SU-DHL-6 (cell line): Measurements from ENCODE around the gene REPS1.

Experiments used
- H2AFZ ChIP-seq: fragments of 200-600 bp; sonication (generic); 2 replicates; pipeline ENCODE4 v1.6.1; 2014; ENCODE audit warnings: low read depth, mild to moderate bottlenecking, moderate library complexity, mixed read lengths, antibody characterized with exemption, low read length; ENCODE audit not compliant: severe bottlenecking
- H3F3A ChIP-seq: fragments of 200-600 bp; shearing (Covaris generic); 2 replicates; pipeline ENCODE4 v1.6.0; 2016; ENCODE audit warnings: antibody characterized with exemption, mild to moderate bottlenecking; ENCODE audit not compliant: insufficient read depth
- H3K27ac ChIP-seq: fragments of 200-600 bp; sonication (generic); 2 replicates; pipeline ENCODE4 v1.5.1; 2016; ENCODE audit warnings: low read depth, mild to moderate bottlenecking, low read length, moderate library complexity, mixed read lengths
- H3K27me3 ChIP-seq: fragments of 200-600 bp; sonication (generic), shearing (Covaris generic); 2 replicates; pipeline ENCODE4 v1.6.0; 2014; ENCODE audit warnings: mild to moderate bottlenecking, low read length
- H3K36me3 ChIP-seq: fragments of 200-600 bp; sonication (generic); 2 replicates; pipeline ENCODE4 v1.6.1; 2014; ENCODE audit warnings: mild to moderate bottlenecking, low read length, mixed read lengths
- H3K4me2 ChIP-seq: fragments of 300-600, 200-600 bp; shearing (Covaris generic), sonication (generic); 2 replicates; pipeline ENCODE4 v1.6.0; 2014; ENCODE audit warnings: low read length, low read depth, mild to moderate bottlenecking; ENCODE audit not compliant: poor library complexity, severe bottlenecking
- H3K4me3 ChIP-seq: fragments of 200-600 bp; sonication (generic); 2 replicates; pipeline ENCODE4 v1.5.1; 2014; ENCODE audit warnings: antibody characterized with exemption, low read length, mild to moderate bottlenecking, mixed read lengths; ENCODE audit not compliant: insufficient read depth, poor library complexity, severe bottlenecking
- H3K79me2 ChIP-seq: fragments of 200-600 bp; sonication (generic); 2 replicates; pipeline ENCODE4 v1.6.1; 2014; ENCODE audit warnings: mild to moderate bottlenecking, low read length, moderate library complexity; ENCODE audit not compliant: insufficient read depth
- H3K9ac ChIP-seq: fragments of 200-600 bp; sonication (generic); 2 replicates; pipeline ENCODE4 v1.7.0; 2014; ENCODE audit warnings: mild to moderate bottlenecking, low read length
- H3K9me2 ChIP-seq: fragments of 200-600 bp; sonication (generic); replicated peaks from 2 replicates; pipeline ENCODE4 v1.6.1; 2014; ENCODE audit warnings: low read length; ENCODE audit not compliant: insufficient read depth
- H3K9me3 ChIP-seq: fragments of 200-600 bp; sonication (generic); 2 replicates; pipeline ENCODE4 v1.6.1; 2014; ENCODE audit warnings: low read length, mixed read lengths; ENCODE audit not compliant: insufficient read depth
- H4K20me1 ChIP-seq: fragments of 200-600 bp; sonication (generic); 2 replicates; pipeline ENCODE4 v1.6.1; 2014; ENCODE audit warnings: low read depth, mild to moderate bottlenecking, antibody characterized with exemption, low read length, moderate library complexity, mixed read lengths
- EZH2phosphoT487 ChIP-seq: fragments of 200-600 bp; sonication (generic), shearing (Covaris generic); conservative IDR thresholded peaks from 2 replicates; pipeline ENCODE4 v1.6.1; 2018; ENCODE audit warnings: mild to moderate bottlenecking, antibody characterized with exemption, low read length, moderate library complexity, mixed read lengths
- TF ChIP-seq, protein P1 (sequence below): fragments of 200-600 bp; sonication (generic); IDR thresholded peaks from one replicate; pipeline ENCODE4 v1.5.1; 2017; ENCODE audit warnings: antibody characterized with exemption, mild to moderate bottlenecking, low read length, moderate library complexity; ENCODE audit not compliant: insufficient read depth, poor library complexity, severe bottlenecking

The REPS1 gene, protein sequence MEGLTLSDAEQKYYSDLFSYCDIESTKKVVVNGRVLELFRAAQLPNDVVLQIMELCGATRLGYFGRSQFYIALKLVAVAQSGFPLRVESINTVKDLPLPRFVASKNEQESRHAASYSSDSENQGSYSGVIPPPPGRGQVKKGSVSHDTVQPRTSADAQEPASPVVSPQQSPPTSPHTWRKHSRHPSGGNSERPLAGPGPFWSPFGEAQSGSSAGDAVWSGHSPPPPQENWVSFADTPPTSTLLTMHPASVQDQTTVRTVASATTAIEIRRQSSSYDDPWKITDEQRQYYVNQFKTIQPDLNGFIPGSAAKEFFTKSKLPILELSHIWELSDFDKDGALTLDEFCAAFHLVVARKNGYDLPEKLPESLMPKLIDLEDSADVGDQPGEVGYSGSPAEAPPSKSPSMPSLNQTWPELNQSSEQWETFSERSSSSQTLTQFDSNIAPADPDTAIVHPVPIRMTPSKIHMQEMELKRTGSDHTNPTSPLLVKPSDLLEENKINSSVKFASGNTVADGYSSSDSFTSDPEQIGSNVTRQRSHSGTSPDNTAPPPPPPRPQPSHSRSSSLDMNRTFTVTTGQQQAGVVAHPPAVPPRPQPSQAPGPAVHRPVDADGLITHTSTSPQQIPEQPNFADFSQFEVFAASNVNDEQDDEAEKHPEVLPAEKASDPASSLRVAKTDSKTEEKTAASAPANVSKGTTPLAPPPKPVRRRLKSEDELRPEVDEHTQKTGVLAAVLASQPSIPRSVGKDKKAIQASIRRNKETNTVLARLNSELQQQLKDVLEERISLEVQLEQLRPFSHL

DNA sequence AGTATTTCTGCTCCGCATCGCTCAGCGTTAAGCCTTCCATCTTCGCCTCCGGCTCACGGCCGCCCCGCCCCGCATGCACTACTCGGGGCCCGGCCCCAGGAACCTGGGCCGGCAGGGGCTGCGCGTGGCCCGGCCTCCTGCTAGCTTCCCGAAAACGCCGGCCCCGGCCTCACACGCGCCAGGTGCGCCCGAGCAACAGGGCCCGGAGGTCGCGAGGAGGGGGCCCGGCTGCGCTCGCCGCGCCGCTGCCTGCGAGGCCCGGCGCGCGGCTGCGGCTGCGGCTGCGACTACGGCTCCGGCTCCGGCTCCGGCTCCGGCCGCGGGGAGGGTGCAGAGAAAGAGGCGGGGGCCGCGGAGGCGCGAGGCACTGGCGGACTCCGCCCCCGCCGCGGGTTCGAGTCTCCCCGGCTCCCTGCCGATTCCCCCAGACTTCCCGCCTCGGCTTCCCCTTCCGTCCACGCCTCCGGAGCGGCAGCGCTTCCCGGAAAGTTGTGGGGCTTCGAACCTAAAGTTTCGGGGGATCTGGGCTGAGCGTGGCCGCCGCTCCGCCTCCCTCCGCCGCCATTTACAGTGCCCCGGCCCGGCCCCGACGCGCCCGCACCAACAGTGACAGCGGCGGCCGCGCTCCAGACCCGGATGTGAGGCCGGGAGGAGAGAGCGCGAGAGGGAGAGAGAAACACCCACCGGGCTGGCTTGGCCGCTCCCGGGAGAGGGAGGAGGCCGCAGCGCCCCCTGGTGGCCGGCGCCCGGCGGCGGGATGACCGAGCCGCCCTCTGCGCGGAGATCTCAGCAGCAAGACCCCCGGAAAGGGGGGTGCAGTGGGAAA is at the start of gene REPS1:
Gene REPS1 (minus strand): TSS at position 611 of the 826 bp plus-strand sequence. CDS start 571 bp downstream, at position 40.
- H3K27ac ChIP-seq, result peak within 1 kb of the TSS; percentile 41; the same call in 1 of the 2 replicates
- H3K9me3 ChIP-seq, result no peaks in the 10 kb centered on the region
- H4K20me1 ChIP-seq, result peaks cover 10% of the 10 kb centered on the region; the same call in 1 of the 2 replicates
- no peaks in the 10 kb centered on the region for H3K36me3 ChIP-seq
- H2AFZ ChIP-seq, result peak within 1 kb of the TSS; percentile 65
- H3K9me2 ChIP-seq, result no peaks in the 10 kb centered on the region
- peak within 1 kb of the TSS; percentile 81 for H3K9ac ChIP-seq
- peaks cover 19% of the 10 kb centered on the region for H3K79me2 ChIP-seq
- H3K4me2 ChIP-seq, result peak within 1 kb of the TSS; percentile 73
- H3K4me3 ChIP-seq, result peak within 1 kb of the TSS; percentile 58
- no peak for TF ChIP-seq EZH2phosphoT487
- TF ChIP-seq, protein P1, sequence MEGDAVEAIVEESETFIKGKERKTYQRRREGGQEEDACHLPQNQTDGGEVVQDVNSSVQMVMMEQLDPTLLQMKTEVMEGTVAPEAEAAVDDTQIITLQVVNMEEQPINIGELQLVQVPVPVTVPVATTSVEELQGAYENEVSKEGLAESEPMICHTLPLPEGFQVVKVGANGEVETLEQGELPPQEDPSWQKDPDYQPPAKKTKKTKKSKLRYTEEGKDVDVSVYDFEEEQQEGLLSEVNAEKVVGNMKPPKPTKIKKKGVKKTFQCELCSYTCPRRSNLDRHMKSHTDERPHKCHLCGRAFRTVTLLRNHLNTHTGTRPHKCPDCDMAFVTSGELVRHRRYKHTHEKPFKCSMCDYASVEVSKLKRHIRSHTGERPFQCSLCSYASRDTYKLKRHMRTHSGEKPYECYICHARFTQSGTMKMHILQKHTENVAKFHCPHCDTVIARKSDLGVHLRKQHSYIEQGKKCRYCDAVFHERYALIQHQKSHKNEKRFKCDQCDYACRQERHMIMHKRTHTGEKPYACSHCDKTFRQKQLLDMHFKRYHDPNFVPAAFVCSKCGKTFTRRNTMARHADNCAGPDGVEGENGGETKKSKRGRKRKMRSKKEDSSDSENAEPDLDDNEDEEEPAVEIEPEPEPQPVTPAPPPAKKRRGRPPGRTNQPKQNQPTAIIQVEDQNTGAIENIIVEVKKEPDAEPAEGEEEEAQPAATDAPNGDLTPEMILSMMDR, result peak; percentile 86
- H3K27me3 ChIP-seq, result no peaks in the 10 kb centered on the region; the same call in 1 of the 2 replicates
- H3F3A ChIP-seq, result no peaks in the 10 kb centered on the region

DNA sequence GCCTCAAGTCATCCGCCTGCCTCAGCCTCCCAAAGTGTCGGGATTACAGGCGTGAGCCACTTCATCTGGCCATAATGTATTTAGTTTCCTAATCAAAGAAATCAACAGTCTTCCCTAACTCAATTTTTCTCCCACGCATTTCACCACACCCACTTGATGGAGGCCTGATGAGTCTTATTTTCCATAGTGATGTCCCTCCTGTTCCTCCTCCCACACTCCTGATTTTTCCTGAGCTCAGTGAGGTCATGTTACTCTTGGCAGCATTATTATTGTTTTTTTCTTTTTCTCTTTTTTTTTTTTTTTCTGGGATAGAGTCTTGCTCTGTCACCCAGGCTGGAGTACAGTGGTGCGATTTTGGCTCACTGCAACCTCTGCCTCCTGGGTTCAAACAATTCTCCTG is 49.4 kb upstream of the REPS1 start:
- Histone ChIP-seq H3K36me3 (no peaks in the 10 kb centered on the region; the same call in 1 of the 2 replicates), H3K9ac (no peak overlapping the region), H4K20me1 (no peaks in the 10 kb centered on the region; the same call in 1 of the 2 replicates), H3F3A (no peaks in the 10 kb centered on the region), H3K27me3 (no peaks in the 10 kb centered on the region), H3K79me2 (no peaks in the 10 kb centered on the region), H3K4me3 (no peak overlapping the region), H3K4me2 (no peak overlapping the region), H3K9me2 (no peaks in the 10 kb centered on the region), H3K27ac (no peak overlapping the region), H3K9me3 (no peaks in the 10 kb centered on the region), H2AFZ (no peak overlapping the region)
- TF ChIP-seq, protein P1, result no peak
- TF ChIP-seq EZH2phosphoT487, result no peak

DNA sequence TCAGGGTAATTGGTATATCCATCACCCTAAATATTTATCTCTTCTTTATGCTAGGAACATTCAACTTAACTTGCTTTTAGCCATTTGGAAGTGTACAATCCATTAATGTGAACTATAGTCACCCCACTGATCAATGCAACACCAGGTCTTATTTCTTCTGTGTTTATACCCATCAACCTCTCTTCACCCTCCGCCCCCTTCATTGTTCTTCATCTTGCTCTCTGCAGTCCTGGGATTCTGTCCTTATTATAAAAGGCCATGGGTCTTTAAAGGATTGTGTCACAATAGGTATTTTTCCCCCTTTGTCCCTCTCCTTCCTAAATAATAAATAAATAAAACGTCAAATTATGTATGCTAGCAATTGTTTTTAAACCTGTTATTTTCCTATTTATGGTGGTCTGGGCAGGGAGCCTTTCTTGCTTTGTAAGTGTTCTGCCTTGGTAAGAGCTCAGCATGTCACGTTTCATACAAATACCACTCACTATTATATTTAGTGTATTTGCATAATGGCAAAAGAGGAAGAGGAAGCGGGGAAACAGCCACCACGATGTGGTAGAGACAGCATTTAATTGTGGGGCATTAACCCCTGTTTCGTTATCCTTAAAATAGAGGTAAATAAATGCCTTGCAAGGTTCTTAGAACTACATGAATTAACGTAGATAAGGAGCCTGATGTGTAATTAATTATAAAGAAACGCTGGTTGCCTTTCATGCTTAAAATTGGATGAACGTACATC is 42.3 kb upstream of the REPS1 start:
- H3K27me3 ChIP-seq, result no peaks in the 10 kb centered on the region
- H3K4me2 ChIP-seq, result peak overlapping the region; percentile 90
- H3K9me3 ChIP-seq, result no peaks in the 10 kb centered on the region
- H4K20me1 ChIP-seq, result no peaks in the 10 kb centered on the region; the same call in 1 of the 2 replicates
- H3K9me2 ChIP-seq, result no peaks in the 10 kb centered on the region
- H3F3A ChIP-seq, result peaks cover 34% of the 10 kb centered on the region
- H2AFZ ChIP-seq, result no peak overlapping the region
- peak overlapping the region; percentile 37 for H3K27ac ChIP-seq
- no peak for TF ChIP-seq EZH2phosphoT487
- TF ChIP-seq, protein P1, result no peak
- H3K79me2 ChIP-seq, result no peaks in the 10 kb centered on the region
- no peaks in the 10 kb centered on the region; the same call in 1 of the 2 replicates for H3K36me3 ChIP-seq
- H3K4me3 ChIP-seq, result peak overlapping the region; percentile 82
- peak overlapping the region; percentile 71; the same call in 1 of the 2 replicates for H3K9ac ChIP-seq
